Endothelial cell of umbilical vein (primary cell): ENCODE measurements around the gene PSG1.

ENCODE experiments used
- CTCF ChIP-seq, 2 donors: IDR thresholded peaks; 1 replicate in 1 of 2; 2 replicates in 1 of 2; pipeline ENCODE4 v1.5.1; 2011; ENCODE audit warnings: low read length in 2 of 2, mild to moderate bottlenecking in 2 of 2, moderate library complexity in 2 of 2, control low read depth in 1 of 2, inconsistent platforms in 1 of 2, low read depth in 1 of 2; ENCODE audit not compliant: insufficient read depth in 1 of 2; ENCODE audit errors: extremely low read depth in 1 of 2
- EZH2 ChIP-seq: IDR thresholded peaks from 2 replicates; pipeline ENCODE4 v1.6.1; 2012; ENCODE audit warnings: borderline replicate concordance, low read depth, mild to moderate bottlenecking, moderate library complexity, low read length, inconsistent platforms; ENCODE audit not compliant: severe bottlenecking
- JUN ChIP-seq: IDR thresholded peaks from 2 replicates; pipeline ENCODE4 v1.6.1; 2011; ENCODE audit warnings: borderline replicate concordance, low read depth; ENCODE audit not compliant: insufficient read length, insufficient read depth
- MAX ChIP-seq: IDR thresholded peaks from 2 replicates; pipeline ENCODE4 v1.6.1; 2011; ENCODE audit not compliant: insufficient read depth, insufficient read length
- POLR2A ChIP-seq: IDR thresholded peaks from 2 replicates; pipeline ENCODE4 v1.6.1; 2012; ENCODE audit warnings: low read depth, mild to moderate bottlenecking, control low read depth, low read length

DNA sequence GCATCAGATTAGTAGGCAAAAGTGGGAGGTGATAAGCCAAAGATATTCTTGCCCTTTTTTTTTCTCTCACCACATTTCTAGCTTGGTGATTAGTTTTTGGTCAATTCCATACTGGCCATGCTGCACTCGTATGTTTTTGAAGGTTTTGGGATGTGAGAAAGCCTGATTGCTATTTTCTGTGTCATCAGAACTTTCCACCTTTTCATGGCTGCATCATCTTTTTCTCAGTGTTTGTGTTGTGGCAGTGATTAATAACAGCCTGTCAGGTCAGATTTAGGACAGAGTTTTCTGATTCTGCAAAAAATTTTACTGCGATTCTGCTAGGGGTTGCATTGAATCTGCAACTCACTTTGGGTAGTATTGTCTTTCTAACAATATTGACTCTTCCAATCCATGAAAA lies 32.9 kb downstream of the PSG1 start:
- TF ChIP-seq MAX (no peak), CTCF (IDR thresholded peaks at IDR 0.05; ENCODE audit: extremely low read depth in 1 of 2, insufficient read depth in 1 of 2, low read depth in 1 of 2, low read length in 2 of 2) (no peak), JUN (no peak), EZH2 (no peak), POLR2A (no peak)
